HAP-1 (cell line): Measurements from ENCODE around the gene D2HGDH.
"Not testable (repeated sequence)": the region's sequence is repeated elsewhere in the genome, so short reads cannot be mapped to it uniquely, and the experiment has no call there.

Experiments used
- DNase-seq, 2 experiments: peaks; one replicate each; pipeline ENCODE4 v3.0.0-alpha.2; 2016 to 2020; ENCODE audit warnings: low spot score in 2 of 2
- H3K27me3 ChIP-seq: fragments of 250-450 bp; sonication (Bioruptor Pico); 2 replicates; pipeline ENCODE4 v1.5.1; 2020; ENCODE audit warnings: low read depth, mild to moderate bottlenecking, moderate library complexity
- H3K36me3 ChIP-seq: fragments of 250-450 bp; sonication (Bioruptor Pico); replicated peaks from 2 replicates; pipeline ENCODE4 v1.5.1; 2020; ENCODE audit warnings: mild to moderate bottlenecking
- H3K4me1 ChIP-seq: fragments of 250-450 bp; sonication (Bioruptor Pico); 2 replicates; pipeline ENCODE4 v1.5.1; 2020; ENCODE audit warnings: mild to moderate bottlenecking
- H3K4me3 ChIP-seq: fragments of 250-450 bp; sonication (Bioruptor Pico); 2 replicates; pipeline ENCODE4 v1.5.1; 2020; ENCODE audit warnings: mild to moderate bottlenecking, moderate library complexity
- H3K9me3 ChIP-seq: fragments of 250-450 bp; sonication (Bioruptor Pico); 2 replicates; pipeline ENCODE4 v1.5.1; 2020; ENCODE audit warnings: mild to moderate bottlenecking, moderate library complexity
- in situ Hi-C: fragments of 300-500 bp; cut with MboI; formaldehyde crosslinking; loops from 3 replicates; pipeline ENCODE4 v1.14.3; 2020; ENCODE audit warnings: low sequenced_read_pairs, inconsistent platforms, mixed read lengths

The D2HGDH gene

DNA sequence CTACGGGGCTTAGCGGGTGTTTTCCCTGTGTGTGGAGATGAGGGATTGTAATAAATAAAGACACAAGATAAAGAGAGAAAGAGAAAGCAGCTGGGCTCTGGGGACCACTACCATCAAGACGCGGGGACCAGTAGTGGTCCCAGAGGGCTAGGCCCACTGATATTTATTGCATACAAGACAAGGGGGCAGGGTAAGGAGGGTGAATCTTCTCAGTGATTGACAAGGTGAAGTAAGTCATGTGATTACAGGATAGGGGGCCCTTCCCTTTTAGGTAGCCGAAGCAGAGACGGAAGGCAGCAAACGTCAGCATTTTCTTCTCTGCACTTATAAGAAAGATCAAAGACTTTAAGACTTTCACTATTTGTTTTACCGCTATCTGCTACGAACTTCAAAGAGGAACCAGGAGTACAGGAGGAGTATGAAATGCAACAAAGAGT is 37.7 kb downstream of the D2HGDH start:
- Histone ChIP-seq H3K4me1 (peaks cover 11% of the 10 kb centered on the region), H3K27me3 (no peaks in the 10 kb centered on the region), H3K36me3 (no peaks in the 10 kb centered on the region), H3K9me3 (no peaks in the 10 kb centered on the region), H3K4me3 (no peak overlapping the region)
- in situ Hi-C loops, result no loop called here
- peak in 1 of 2 experiments; percentile 25 for DNase-seq

DNA sequence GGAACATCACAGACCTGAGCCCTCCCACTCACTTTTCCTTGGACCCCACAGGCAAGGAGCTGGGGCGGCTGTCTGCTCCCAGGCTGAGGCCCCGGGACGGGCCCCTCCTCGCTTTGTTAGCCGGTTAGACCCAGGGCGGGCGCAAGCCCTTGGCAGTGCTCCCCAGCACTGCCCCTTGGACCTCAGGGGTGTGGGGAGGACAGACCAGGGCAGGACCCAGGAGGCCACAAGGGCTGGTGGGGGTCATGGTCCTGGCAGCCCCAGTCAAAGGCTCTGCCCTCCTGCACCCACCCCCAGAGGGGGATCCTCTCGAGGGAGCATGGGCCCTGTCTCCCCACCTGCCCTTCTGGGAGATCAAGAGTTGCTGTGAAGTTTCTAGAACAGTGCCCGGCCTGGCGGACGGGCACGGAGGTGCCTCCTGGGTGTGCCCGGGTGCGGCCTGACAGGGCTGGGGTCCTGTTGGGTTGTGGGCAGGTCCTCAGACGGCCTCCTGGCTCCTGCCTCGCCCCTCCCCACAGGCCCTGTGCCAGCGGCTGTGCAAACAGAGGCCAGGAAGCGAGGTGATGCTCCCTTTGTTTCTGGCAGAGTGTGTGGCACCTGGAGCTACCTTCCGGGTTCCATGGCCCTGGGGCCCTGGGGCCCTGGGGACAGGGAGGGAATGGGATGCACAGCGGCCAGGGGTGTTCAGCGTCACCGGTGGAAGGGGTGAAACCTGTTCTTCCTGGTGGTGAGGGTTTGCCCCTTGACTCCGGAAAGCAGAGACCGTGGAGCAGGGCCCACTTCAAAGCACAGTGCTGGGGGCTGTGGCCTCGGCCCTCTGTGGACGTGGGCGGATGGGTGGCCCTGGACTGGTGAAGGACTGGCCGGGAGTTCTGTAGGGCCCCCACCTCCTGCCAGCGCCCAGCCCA is 39.3 kb downstream of the D2HGDH start:
- Histone ChIP-seq H3K36me3 (no peaks in the 10 kb centered on the region), H3K4me3 (no peak overlapping the region), H3K27me3 (no peaks in the 10 kb centered on the region), H3K4me1 (peaks cover 11% of the 10 kb centered on the region), H3K9me3 (no peaks in the 10 kb centered on the region)
- in situ Hi-C loops, result no loop called here
- DNase-seq, result peak in 1 of 2 experiments; percentile 7

DNA sequence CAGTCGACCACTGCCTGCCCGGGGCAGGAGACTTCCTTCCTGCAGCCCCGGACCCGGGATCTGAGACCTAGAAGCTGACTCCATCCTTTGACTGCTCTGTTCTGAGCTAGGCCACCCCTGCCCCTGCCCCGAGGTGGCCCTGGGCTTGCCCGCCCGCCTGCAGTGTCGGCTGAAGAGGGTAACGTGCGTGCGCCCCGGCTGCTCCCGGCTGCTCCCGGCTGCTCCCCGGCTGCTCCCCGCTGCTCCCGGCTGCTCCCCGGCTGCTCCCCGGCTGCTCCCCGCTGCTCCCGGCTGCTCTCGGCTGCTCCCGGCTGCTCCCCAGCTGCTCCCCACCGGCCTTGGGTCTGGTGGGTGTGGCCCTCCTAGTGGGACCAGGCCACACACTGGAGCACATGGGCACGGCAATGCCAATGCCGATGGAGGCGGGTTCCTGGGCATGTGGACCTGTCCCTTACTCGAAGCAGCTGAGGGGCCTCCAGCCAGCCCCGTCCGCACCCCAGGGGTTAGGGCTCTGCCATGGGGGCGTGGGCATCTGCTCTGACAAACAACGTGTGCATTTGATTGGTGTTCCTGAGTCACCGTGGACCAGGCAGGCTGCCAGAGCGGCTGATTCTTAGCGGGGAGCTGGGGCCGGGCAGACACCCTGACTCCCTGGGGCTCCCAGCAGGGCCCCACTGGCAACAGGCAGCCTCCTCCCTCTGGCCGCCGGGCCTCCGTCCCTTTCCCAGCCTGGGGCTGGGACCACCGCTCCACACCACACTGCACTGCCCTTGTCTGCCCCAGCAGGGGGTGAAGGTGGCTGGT is 40.2 kb downstream of the D2HGDH start:
- H3K36me3 ChIP-seq, result no peaks in the 10 kb centered on the region
- no peaks in the 10 kb centered on the region for H3K9me3 ChIP-seq
- H3K4me3 ChIP-seq, result no peak overlapping the region
- H3K27me3 ChIP-seq, result no peaks in the 10 kb centered on the region
- peaks cover 11% of the 10 kb centered on the region for H3K4me1 ChIP-seq
- peak in 1 of 2 experiments; percentile 10 for DNase-seq
- in situ Hi-C loops, result no loop called here

DNA sequence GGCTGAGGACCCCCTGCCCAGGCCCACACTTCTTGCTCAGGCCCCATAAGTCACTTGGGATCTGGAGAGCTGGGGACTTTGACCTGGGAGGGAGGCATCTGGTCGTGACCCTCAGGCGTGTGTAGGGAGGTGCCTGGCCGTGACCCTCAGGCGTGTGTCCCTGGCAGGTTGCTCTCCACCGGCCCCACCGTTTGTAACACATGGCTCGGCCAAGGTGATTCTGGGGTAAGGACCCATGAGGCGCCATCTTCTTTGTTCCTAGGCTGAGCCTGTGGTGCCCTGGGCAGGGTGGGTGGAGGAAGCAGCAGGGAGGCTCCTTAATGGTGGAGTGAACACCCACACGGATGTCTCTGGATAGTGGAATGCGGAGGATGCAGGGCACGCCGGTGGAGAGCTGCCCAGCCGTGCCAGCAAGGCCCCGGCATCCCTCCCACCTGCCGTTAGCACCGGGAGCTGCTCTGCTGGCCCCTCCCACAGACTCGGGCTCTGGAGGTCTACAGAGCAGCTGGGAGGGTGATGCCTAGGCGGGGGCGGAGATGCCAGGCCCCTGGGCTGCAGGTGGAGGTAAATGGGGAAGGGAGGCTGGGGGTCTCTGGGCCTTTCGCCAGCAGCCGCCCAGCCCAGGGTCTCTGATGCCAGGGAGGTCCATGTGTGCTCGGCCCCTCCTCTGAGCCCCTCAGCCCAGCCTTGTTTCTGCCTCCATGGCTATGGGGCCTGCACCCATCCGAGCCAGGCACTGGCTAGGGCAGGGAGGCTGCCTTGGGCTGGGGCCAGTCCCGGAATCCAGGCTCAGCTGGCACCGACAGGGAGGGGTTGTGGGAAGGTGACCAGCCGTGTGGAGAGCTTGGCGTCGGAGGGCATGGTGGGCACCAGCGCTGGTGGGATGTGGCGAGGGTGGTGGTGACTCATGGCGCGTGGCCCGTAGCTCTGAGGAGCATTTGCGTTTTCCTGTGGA is 41.1 kb downstream of the D2HGDH start:
- Histone ChIP-seq H3K27me3 (no peaks in the 10 kb centered on the region), H3K36me3 (no peaks in the 10 kb centered on the region), H3K4me1 (peaks cover 9% of the 10 kb centered on the region), H3K4me3 (no peak overlapping the region), H3K9me3 (no peaks in the 10 kb centered on the region)
- peak in 1 of 2 experiments; percentile 9 for DNase-seq
- in situ Hi-C loops, result no loop called here

DNA sequence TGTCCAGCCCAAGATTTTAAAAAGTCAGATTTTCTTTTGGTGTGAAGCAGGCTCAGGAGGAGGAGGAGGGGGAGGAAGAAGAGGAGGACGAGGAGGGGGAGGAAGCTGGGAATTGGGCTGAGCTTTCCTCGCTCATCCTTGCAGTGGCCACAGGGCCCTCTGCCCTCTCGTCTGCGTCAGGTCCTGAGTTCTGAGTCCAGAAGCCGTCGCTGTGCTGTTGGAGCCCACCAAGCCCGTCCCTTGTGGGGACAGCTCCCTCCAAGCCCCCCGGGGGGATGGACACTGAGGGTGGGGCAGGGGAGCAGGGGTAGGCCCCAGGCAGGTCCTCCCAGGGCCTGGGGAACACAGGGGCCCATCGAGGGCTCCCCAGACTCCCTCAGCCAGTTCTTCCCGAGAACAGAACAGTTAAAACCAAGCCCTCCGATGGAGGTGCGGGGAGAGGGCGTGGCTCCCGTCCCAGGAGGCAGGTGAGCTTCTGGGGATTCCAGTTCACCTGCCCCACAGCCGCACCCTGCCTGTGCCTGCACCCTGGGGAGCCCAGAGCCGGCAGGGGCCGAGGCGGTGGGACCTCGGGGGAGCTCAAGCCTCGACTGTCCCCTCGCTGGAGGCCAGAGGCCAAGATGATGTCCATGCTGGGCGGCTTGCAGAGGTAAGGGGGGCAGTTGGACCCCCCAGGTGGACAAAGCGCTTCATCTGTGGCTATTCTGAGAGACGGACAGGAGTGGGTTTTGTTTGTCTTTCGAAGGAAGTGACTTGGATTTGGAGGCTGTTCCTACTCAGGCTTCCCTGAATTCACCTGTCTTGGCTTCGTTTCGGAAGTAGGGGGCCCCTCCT is 42.1 kb downstream of the D2HGDH start, which contains the start of gene GAL3ST2:
GAL3ST2 (plus strand) TSS at position 487 of the 834 bp plus-strand sequence; CDS start at position 621, 134 bp downstream.
- no peaks in the 10 kb centered on the region for H3K36me3 ChIP-seq
- H3K27me3 ChIP-seq, result no peaks in the 10 kb centered on the region; the same call in 1 of the 2 replicates
- DNase-seq, result no peak
- in situ Hi-C loops, result no loop called here
- no peaks in the 10 kb centered on the region for H3K9me3 ChIP-seq
- no peaks in the 10 kb centered on the region; the same call in none of the 2 replicates for H3K4me1 ChIP-seq
- no peak within 1 kb of the TSS for H3K4me3 ChIP-seq

DNA sequence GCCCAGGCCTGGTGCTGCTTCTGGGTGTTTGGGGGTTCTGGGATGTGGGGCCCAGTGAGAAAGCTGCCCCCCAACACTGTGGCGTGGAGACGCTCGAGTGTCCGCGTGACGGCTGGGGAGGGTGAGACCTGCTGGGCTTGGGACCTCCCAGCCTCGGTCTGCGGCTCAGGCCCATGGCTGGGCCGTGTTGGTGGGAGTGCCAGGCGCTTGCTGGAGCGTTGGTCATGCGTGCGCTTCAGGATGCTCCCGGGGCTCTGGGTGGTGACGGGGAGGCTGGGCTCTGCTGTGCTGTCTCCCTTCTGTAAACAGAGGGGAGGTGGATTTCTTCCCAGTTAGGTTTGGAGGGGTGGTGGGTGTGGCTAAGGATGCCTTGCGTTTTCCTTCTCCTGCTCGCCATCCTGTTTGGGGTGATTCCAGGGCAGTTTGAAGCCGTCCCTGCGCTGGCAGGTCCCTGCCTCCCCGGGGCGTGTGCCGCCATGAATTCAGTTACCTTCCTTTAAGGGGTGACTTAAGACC is 42.8 kb downstream of the D2HGDH start:
- H3K27me3 ChIP-seq, result no peaks in the 10 kb centered on the region; the same call in 1 of the 2 replicates
- in situ Hi-C loops, result no loop called here
- no peaks in the 10 kb centered on the region; the same call in 1 of the 2 replicates for H3K4me1 ChIP-seq
- no peaks in the 10 kb centered on the region for H3K36me3 ChIP-seq
- no peaks in the 10 kb centered on the region for H3K9me3 ChIP-seq
- no peak for DNase-seq
- no peak overlapping the region for H3K4me3 ChIP-seq

DNA sequence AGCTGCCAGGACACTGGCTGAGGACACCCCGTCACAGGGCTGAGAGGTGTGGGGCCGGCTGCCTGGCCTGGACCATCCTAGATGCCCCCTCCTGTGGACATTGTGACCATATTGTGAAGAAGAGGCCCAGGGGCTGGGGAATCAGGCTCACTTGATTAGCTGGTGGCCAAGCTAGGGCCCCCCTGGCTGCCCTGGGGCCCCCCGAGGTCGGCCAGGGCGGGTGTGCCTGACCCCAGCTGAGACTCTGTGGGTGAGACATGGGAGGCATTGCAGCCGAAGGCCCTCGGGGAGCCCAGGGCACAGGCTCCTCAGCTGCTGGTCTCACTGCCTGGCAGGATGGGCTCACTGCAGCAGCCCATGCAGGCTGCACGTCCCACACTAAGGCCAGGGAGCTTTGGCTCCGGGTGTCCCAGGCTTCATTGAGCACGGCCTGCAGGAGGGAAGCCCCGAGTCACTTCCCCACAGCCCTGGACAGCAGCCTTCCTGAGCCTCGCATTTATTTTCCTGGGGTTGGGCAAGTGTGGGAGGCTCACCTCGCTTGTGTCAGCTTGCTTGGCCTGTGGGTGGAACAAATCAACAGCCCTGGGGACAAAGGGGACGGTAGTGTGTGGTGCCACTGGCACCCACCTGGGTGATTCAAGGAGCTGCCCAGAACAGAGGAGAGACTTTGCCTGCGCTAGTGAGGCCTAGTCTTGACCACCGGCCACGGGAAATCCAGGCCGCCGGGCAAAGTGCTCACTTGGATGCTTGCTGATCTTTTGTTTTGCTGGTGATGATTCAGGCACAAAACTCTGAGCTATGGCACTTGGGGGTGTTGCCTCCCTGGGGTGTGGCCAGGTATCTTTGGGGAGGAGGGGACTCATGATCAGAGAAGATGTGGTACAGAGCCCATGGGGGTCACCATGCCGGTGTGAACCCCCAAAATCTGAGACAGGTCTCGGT is 43.5 kb downstream of the D2HGDH start:
- DNase-seq, result no peak
- in situ Hi-C loops, result no loop called here
- Histone ChIP-seq H3K4me1 (no peaks in the 10 kb centered on the region), H3K36me3 (no peaks in the 10 kb centered on the region), H3K27me3 (no peaks in the 10 kb centered on the region; the same call in 1 of the 2 replicates), H3K9me3 (peaks cover 3% of the 10 kb centered on the region; the same call in 1 of the 2 replicates), H3K4me3 (no peak overlapping the region)

DNA sequence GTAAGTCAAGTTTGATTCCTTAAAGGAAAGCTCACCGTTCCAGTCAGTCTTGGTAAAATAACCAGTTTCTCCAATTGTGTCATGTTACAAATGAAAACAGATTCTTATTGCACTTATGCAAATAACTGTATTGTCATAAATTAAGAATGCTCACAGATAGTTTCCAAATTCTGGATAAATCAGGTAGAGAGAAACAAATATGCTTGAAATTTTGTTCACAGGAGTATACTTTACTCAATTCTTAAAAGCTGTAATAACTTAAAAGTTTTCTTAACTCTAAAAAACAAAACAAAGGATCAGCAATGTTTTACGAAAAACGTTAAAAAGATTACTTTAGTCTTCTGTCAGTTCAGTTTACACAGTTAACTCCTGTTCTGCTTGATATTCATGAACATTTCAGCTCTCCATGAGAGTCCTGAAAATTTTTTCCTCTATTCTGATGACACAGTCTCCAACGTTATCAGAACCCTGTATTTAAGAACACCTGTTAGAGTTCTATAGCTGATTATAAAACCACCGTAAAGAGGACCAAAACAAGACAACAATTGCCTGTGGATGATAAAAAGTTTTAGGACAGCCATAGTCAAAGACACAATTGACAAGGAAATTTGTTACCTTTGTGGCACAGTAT is 46.6 kb downstream of the D2HGDH start:
- no peak for DNase-seq
- Histone ChIP-seq H3K4me1 (no peaks in the 10 kb centered on the region), H3K9me3 (peaks cover 3% of the 10 kb centered on the region; the same call in 1 of the 2 replicates), H3K4me3 (no peak overlapping the region), H3K36me3 (no peaks in the 10 kb centered on the region), H3K27me3 (no peaks in the 10 kb centered on the region; the same call in 1 of the 2 replicates)
- in situ Hi-C loops, result no loop called here

DNA sequence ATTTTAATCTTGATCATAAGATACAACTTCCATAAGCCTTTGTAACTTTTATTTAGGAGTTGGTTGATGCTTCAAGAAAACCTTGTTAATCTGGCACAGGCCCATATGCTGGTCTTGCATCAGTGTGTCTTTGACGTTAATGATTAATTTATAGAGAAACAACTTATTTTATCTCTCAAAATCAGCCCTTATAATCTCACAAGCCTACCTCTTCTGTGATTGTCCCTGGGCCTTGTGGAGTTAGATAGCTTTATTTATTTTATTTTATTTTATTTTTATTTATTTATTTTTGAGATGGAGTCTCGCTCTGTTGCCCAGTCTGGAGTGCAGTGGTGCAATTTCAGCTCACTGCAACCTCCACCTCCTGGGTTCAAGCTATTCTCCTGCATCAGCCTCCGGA is 47.6 kb downstream of the D2HGDH start:
- H3K9me3 ChIP-seq, in situ Hi-C loops, H3K27me3 ChIP-seq, H3K4me1 ChIP-seq, H3K36me3 ChIP-seq, DNase-seq, H3K4me3 ChIP-seq: not testable (repeated sequence)

DNA sequence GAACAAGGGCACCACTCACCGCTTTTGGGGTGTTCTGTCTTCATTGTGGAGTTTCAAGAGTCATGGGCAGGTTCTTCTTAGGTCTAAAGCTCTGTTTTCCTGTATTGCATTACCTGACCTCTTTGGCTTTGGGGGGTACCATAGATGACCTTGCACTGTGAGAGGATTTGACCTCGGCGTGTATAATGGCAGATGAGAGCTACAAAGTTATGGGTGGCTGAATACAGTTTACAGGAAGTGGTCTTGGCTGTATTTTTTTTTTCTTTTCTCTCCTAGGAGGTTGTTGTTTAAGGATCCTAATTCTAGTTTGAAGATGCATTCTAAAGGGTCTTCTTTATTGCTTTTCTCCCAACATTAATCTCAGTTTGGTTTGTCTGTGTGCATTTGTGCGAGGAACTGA is 53.7 kb downstream of the D2HGDH start:
- peaks cover 12% of the 10 kb centered on the region for H3K4me1 ChIP-seq
- no peak overlapping the region for H3K4me3 ChIP-seq
- no peaks in the 10 kb centered on the region for H3K9me3 ChIP-seq
- in situ Hi-C loops, result no loop called here
- no peaks in the 10 kb centered on the region for H3K27me3 ChIP-seq
- H3K36me3 ChIP-seq, result no peaks in the 10 kb centered on the region
- DNase-seq, result no peak

DNA sequence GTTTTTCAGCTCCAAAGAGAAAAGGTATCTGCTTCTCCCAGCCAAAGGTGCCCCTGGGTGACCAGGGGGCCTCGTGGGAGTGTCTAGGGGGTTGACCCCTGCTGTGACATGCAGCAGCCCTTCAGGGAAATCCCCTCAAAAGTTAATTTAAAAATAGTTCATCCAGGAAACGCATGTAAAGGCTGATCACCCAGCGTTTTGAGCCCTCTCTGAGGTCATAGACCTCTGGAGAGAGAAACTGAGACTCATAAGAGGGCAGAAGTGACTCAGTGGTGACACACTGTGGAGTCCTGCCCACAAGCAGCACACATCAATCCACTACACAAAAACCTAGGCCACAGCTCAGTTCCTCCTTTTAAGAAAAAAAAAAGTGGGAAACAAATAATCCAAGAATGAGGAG is 54.1 kb downstream of the D2HGDH start:
- in situ Hi-C loops, result no loop called here
- H3K36me3 ChIP-seq, result no peaks in the 10 kb centered on the region
- no peak for DNase-seq

More for the DNA sequence above, 54.1 kb downstream of the D2HGDH start:
- Histone ChIP-seq H3K4me3 (no peak overlapping the region), H3K27me3 (no peaks in the 10 kb centered on the region), H3K9me3 (no peaks in the 10 kb centered on the region), H3K4me1 (peaks cover 12% of the 10 kb centered on the region)
